NCI-H1092 treated with DMSO at 0.1 percent for 48 hours (cell line): ENCODE measurements around the gene ARHGAP45.

Source experiments
- DNase-seq: peaks from one replicate; lab custom pipeline; 2025; lab: John Stamatoyannopoulos, UW

The ARHGAP45 gene

GRCh38 chr19:1039646-1040475 lies 27.1 kb upstream of the ARHGAP45 start, which contains the start of gene ABCA7:
Gene ABCA7 (plus strand): TSS chr19:1040107. CDS start chr19:1041362, 1,255 bp downstream.
- peak; percentile 99 for DNase-seq

GRCh38 chr19:1040476-1041271 lies 26.3 kb upstream of the ARHGAP45 start:
- peak; percentile 65 for DNase-seq

- DNase-seq: no peak
Observed at GRCh38 chr19:1041272-1041834, 25.6 kb upstream of the ARHGAP45 start.

- peak; percentile 52 for DNase-seq
Observed at GRCh38 chr19:1041835-1042685, 24.9 kb upstream of the ARHGAP45 start.

GRCh38 chr19:1042689-1043511 lies 24.1 kb upstream of the ARHGAP45 start:
- peak; percentile 61 for DNase-seq

GRCh38 chr19:1045247-1045603 lies 21.7 kb upstream of the ARHGAP45 start:
- no peak for DNase-seq

- DNase-seq: no peak
Observed at GRCh38 chr19:1046117-1046626, 20.8 kb upstream of the ARHGAP45 start.

- no peak for DNase-seq
Observed at GRCh38 chr19:1046836-1047695, 19.9 kb upstream of the ARHGAP45 start.

GRCh38 chr19:1047696-1048147 lies 19.2 kb upstream of the ARHGAP45 start:
- no peak for DNase-seq

GRCh38 chr19:1049106-1049505 lies 17.9 kb upstream of the ARHGAP45 start:
- no peak for DNase-seq

GRCh38 chr19:1049800-1050199 lies 17.2 kb upstream of the ARHGAP45 start:
- no peak for DNase-seq

GRCh38 chr19:1050989-1051788 lies 15.8 kb upstream of the ARHGAP45 start:
- DNase-seq: no peak

- DNase-seq: no peak
Observed at GRCh38 chr19:1051791-1052190, 15.2 kb upstream of the ARHGAP45 start.

GRCh38 chr19:1052349-1052975 lies 14.5 kb upstream of the ARHGAP45 start:
- no peak for DNase-seq

GRCh38 chr19:1053176-1054101 lies 13.5 kb upstream of the ARHGAP45 start:
- DNase-seq: no peak

- no peak for DNase-seq
Observed at GRCh38 chr19:1054102-1055027, 12.6 kb upstream of the ARHGAP45 start.
